Mammary epithelial cell (primary cell): ENCODE data around the gene DCTD.

ENCODE experiments used
- CTCF ChIP-seq, 2 donors: IDR thresholded peaks in 1 of 2; conservative IDR thresholded peaks in 1 of 2; 2 replicates each; pipeline ENCODE4 v1.5.1; 2011 to 2012; ENCODE audit warnings: inconsistent platforms in 2 of 2, low read length in 2 of 2, mild to moderate bottlenecking in 2 of 2, control low read depth in 1 of 2, low read depth in 1 of 2; ENCODE audit not compliant: insufficient read depth in 1 of 2; ENCODE audit errors: extremely low read depth in 1 of 2
- EZH2 ChIP-seq: IDR thresholded peaks from 2 replicates; pipeline ENCODE4 v1.6.1; 2012; ENCODE audit warnings: low read length, inconsistent platforms, borderline replicate concordance

DNA sequence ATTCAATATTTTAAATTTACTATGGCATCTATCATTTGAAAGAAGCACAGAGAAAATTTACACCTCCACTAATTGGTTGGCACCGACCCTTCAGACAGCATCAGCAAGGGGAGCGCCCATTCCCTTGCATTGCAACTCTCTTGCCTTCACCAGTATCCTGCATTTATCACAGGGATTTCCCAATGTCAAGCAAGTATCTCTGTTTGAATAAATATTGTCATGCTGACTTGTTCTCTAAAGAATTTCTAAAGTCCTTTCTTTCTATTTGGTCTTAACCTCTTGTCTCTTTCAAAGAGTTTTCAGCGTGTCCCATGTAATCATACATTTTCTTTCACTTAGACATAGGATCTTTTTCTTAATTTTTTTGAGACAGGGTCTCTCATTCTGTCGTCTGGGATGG, 10.4 kb downstream of the DCTD start:
- no peak for TF ChIP-seq CTCF (conservative IDR thresholded peaks at IDR 0.05 in 1 of 2, IDR thresholded peaks at IDR 0.05 in 1 of 2; ENCODE audit: extremely low read depth in 1 of 2, insufficient read depth in 1 of 2, low read depth in 1 of 2, low read length in 2 of 2)
- TF ChIP-seq EZH2, result no peak
